Mucosa of rectum (tissue), 2 donors: ENCODE results near the gene MET.

Experiments
- H3K27ac ChIP-seq, 2 donors: one replicate each; pipeline ENCODE4 v1.7.0; 2013; ENCODE audit warnings: inconsistent platforms in 2 of 2, low read depth in 2 of 2, low read length in 2 of 2
- H3K27me3 ChIP-seq, 2 donors: one replicate each; pipeline ENCODE4 v1.7.0; 2013; ENCODE audit warnings: low read length in 2 of 2; ENCODE audit not compliant: control insufficient read depth in 2 of 2, insufficient read depth in 2 of 2
- H3K36me3 ChIP-seq, 2 donors: one replicate each; pipeline ENCODE4 v1.7.0; 2013; ENCODE audit warnings: low read length in 2 of 2; ENCODE audit not compliant: control insufficient read depth in 2 of 2, insufficient read depth in 2 of 2
- H3K4me1 ChIP-seq, 2 donors: one replicate each; pipeline ENCODE4 v1.7.0; 2013; ENCODE audit warnings: low read length in 2 of 2, mild to moderate bottlenecking in 1 of 2; ENCODE audit not compliant: control insufficient read depth in 2 of 2, insufficient read depth in 2 of 2
- H3K4me3 ChIP-seq, 2 donors: one replicate each; pipeline ENCODE4 v1.7.0; 2013; ENCODE audit warnings: low read length in 2 of 2
- H3K9ac ChIP-seq, 2 donors: one replicate each; pipeline ENCODE4 v1.7.0; 2013; ENCODE audit warnings: low read length in 2 of 2, low read depth in 1 of 2, mild to moderate bottlenecking in 1 of 2
- H3K9me3 ChIP-seq, 2 donors: one replicate each; pipeline ENCODE4 v1.7.0; 2013; ENCODE audit warnings: low read length in 2 of 2; ENCODE audit not compliant: control insufficient read depth in 2 of 2
- donor health status: healthy.
- donor health status: Normal muscosa, but diverticular disease.

MET gene

GRCh38 chr7:116834815-116835504 lies 163.0 kb downstream of the MET start:
- Histone ChIP-seq H3K9ac (no peak overlapping the region), H3K4me3 (peak overlapping the region in 1 of 2 donors; percentile 26), H3K4me1 (peaks cover 3 to 5% of the 10 kb centered on the region in 2 donors), H3K27me3 (no peaks in the 10 kb centered on the region), H3K27ac (peak overlapping the region; percentile 26 to 32), H3K36me3 (no peaks in the 10 kb centered on the region), H3K9me3 (no peaks in the 10 kb centered on the region)

- H3K4me3 ChIP-seq: no peak overlapping the region
- H3K27ac ChIP-seq: no peak overlapping the region
- H3K4me1 ChIP-seq: peaks cover 3 to 5% of the 10 kb centered on the region in 2 donors
- H3K9me3 ChIP-seq: no peaks in the 10 kb centered on the region
- no peak overlapping the region for H3K9ac ChIP-seq
- no peaks in the 10 kb centered on the region for H3K36me3 ChIP-seq
- no peaks in the 10 kb centered on the region for H3K27me3 ChIP-seq
These were observed 164.1 kb downstream of the MET start for GRCh38 chr7:116836048-116836447.

GRCh38 chr7:116836911-116837310 lies 164.9 kb downstream of the MET start:
- Histone ChIP-seq H3K4me3 (no peak overlapping the region), H3K9ac (no peak overlapping the region), H3K9me3 (no peaks in the 10 kb centered on the region)

GRCh38 chr7:116837586-116837985 lies 165.6 kb downstream of the MET start:
- no peaks in the 10 kb centered on the region for H3K27me3 ChIP-seq
- H3K9me3 ChIP-seq: no peaks in the 10 kb centered on the region
- H3K9ac ChIP-seq: no peak overlapping the region
- peaks cover 3 to 5% of the 10 kb centered on the region in 2 donors for H3K4me1 ChIP-seq
- no peak overlapping the region for H3K4me3 ChIP-seq
- H3K36me3 ChIP-seq: no peaks in the 10 kb centered on the region
- H3K27ac ChIP-seq: no peak overlapping the region

More at GRCh38 chr7:116836911-116837310, 164.9 kb downstream of the MET start:
- Histone ChIP-seq H3K36me3 (no peaks in the 10 kb centered on the region), H3K4me1 (peaks cover 3 to 5% of the 10 kb centered on the region in 2 donors), H3K27ac (no peak overlapping the region), H3K27me3 (no peaks in the 10 kb centered on the region)

- H3K27ac ChIP-seq: no peak overlapping the region
- peaks cover 0 to 3% of the 10 kb centered on the region in 2 donors for H3K4me1 ChIP-seq
- no peaks in the 10 kb centered on the region for H3K9me3 ChIP-seq
- no peaks in the 10 kb centered on the region for H3K36me3 ChIP-seq
- H3K4me3 ChIP-seq: no peak overlapping the region
- H3K9ac ChIP-seq: no peak overlapping the region
- no peaks in the 10 kb centered on the region for H3K27me3 ChIP-seq
These were observed 168.3 kb downstream of the MET start for GRCh38 chr7:116840256-116840655.

- no peaks in the 10 kb centered on the region for H3K4me1 ChIP-seq
- no peak overlapping the region for H3K27ac ChIP-seq
- H3K9me3 ChIP-seq: no peaks in the 10 kb centered on the region
- no peaks in the 10 kb centered on the region for H3K36me3 ChIP-seq
- no peak overlapping the region for H3K9ac ChIP-seq
- no peaks in the 10 kb centered on the region for H3K27me3 ChIP-seq
- H3K4me3 ChIP-seq: no peak overlapping the region
These were observed 170.4 kb downstream of the MET start for GRCh38 chr7:116842371-116842770.

- peak overlapping the region in 1 of 2 donors; percentile 20 for H3K4me3 ChIP-seq
- H3K27ac ChIP-seq: no peak overlapping the region
- no peaks in the 10 kb centered on the region for H3K36me3 ChIP-seq
- H3K9ac ChIP-seq: no peak overlapping the region
- H3K27me3 ChIP-seq: no peaks in the 10 kb centered on the region
- H3K9me3 ChIP-seq: no peaks in the 10 kb centered on the region
- H3K4me1 ChIP-seq: no peaks in the 10 kb centered on the region
These were observed 171.4 kb downstream of the MET start for GRCh38 chr7:116843378-116843777.
